GM19023 (cell line): ENCODE results near the gene PHF12.

ENCODE experiments used
- ATAC-seq: cut with Tn5 transposase; IDR thresholded peaks from one replicate; pipeline ENCODE4 v1.9.1; 2021; ENCODE audit warnings: mild to moderate bottlenecking, moderate library complexity; ENCODE audit not compliant: unreplicated experiment

Gene PHF12

GRCh38 chr17:28951428-28951990 is at the start of gene PHF12:
Gene PHF12 (minus strand): TSS chr17:28951518. CDS start chr17:28950960, 558 bp downstream.
- ATAC-seq = peak; percentile 57

GRCh38 chr17:29000973-29001372 is 49.7 kb upstream of the PHF12 start:
- ATAC-seq = no peak

GRCh38 chr17:28999206-28999605 is 47.9 kb upstream of the PHF12 start:
- no peak for ATAC-seq

- no peak for ATAC-seq
Measured at GRCh38 chr17:28997806-28998205, 46.5 kb upstream of the PHF12 start.

- no peak for ATAC-seq
Measured at GRCh38 chr17:28996554-28997096, 45.3 kb upstream of the PHF12 start.

GRCh38 chr17:28993645-28994426 is 42.5 kb upstream of the PHF12 start:
- ATAC-seq = no peak

- ATAC-seq = no peak
Measured at GRCh38 chr17:28992625-28993600, 41.6 kb upstream of the PHF12 start.

- ATAC-seq = no peak
Measured at GRCh38 chr17:28992185-28992584, 40.9 kb upstream of the PHF12 start.

- no peak for ATAC-seq
Measured at GRCh38 chr17:28991779-28992178, 40.5 kb upstream of the PHF12 start.

- ATAC-seq = no peak
Measured at GRCh38 chr17:28989028-28989427, 37.7 kb upstream of the PHF12 start.

GRCh38 chr17:28988475-28988874 is 37.2 kb upstream of the PHF12 start:
- no peak for ATAC-seq

GRCh38 chr17:28986714-28987655 is 35.7 kb upstream of the PHF12 start:
- ATAC-seq = no peak

- ATAC-seq = no peak
Measured at GRCh38 chr17:28985950-28986713, 34.8 kb upstream of the PHF12 start.

- ATAC-seq = no peak
Measured at GRCh38 chr17:28983286-28984230, 32.2 kb upstream of the PHF12 start.

- no peak for ATAC-seq
Measured at GRCh38 chr17:28982131-28982793, 30.9 kb upstream of the PHF12 start.

GRCh38 chr17:28978356-28978964 is 27.1 kb upstream of the PHF12 start:
- ATAC-seq = no peak

- ATAC-seq = no peak
Measured at GRCh38 chr17:28977659-28978355, 26.5 kb upstream of the PHF12 start.
